ENCODE measurements around the gene CNKSR3.

Gene CNKSR3

DNA sequence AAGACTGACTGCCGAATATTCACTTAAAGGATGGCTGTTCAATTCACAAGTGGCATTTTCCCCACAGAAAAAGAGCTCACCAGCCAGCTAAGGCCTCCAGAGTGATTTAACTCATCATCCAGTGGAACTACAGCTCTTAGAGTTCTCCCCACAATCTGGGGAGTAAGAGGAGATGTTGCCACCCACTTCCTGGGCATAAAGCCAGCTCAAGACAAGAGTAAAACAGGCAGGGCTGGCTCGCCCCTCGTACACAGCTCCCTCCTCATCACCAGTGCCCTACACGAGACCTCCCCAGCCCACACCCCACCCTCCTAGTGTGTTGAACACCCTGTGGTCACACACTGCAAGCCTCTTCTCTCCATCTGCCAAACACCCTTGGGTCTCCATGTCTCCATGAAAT, 106.7 kb downstream of the CNKSR3 start:
- no peak for DNase-seq (ENCODE audit: low read depth)
- no peak for TF ChIP-seq CTCF (IDR thresholded peaks at IDR 0.05; ENCODE audit: control insufficient read depth, extremely low read depth, insufficient read depth)
- no peak overlapping the region for H3K4me3 ChIP-seq (ENCODE audit: low read depth, low read length)

- TF ChIP-seq CTCF (IDR thresholded peaks at IDR 0.05; ENCODE audit: control insufficient read depth, extremely low read depth, insufficient read depth): no peak
These were observed 108.3 kb downstream of the CNKSR3 start for GRCh38 chr6:154402081-154402780.

DNA sequence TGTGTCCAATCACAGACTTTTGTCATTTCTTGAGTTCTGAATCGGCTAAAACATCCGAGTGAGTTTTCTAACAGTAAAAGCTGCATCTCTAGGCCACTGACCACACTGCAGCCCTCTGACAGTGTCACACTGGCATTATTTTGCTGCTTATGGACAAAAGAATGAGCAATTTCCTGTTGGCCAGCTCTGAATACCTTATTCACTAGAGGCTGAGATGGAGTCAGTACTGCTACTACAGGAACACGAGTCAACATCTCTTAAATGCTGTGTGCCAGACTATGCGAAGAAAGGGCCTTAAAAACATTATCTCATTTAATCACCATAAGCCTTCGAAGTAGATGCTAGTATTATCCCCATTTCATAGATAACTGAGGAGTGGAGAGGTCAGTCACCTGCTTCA, 111.4 kb downstream of the CNKSR3 start:
- DNase-seq (ENCODE audit: low read depth): no peak
- TF ChIP-seq CTCF (IDR thresholded peaks at IDR 0.05; ENCODE audit: control insufficient read depth, extremely low read depth, insufficient read depth): no peak
- no peak overlapping the region for H3K4me3 ChIP-seq (ENCODE audit: low read depth, low read length)

More at GRCh38 chr6:154402081-154402780, 108.3 kb downstream of the CNKSR3 start:
- no peak for DNase-seq (ENCODE audit: low read depth)
- no peak overlapping the region for H3K4me3 ChIP-seq (ENCODE audit: low read depth, low read length)

GRCh38 chr6:154397491-154398195, 112.8 kb downstream of the CNKSR3 start:
- no peak for TF ChIP-seq CTCF (IDR thresholded peaks at IDR 0.05; ENCODE audit: control insufficient read depth, extremely low read depth, insufficient read depth)
- DNase-seq (ENCODE audit: low read depth): no peak
- no peak overlapping the region for H3K4me3 ChIP-seq (ENCODE audit: low read depth, low read length)

GRCh38 chr6:154395878-154396277, 114.6 kb downstream of the CNKSR3 start:
- H3K4me3 ChIP-seq (ENCODE audit: low read depth, low read length): no peak overlapping the region
- TF ChIP-seq CTCF (IDR thresholded peaks at IDR 0.05; ENCODE audit: control insufficient read depth, extremely low read depth, insufficient read depth): no peak
- DNase-seq (ENCODE audit: low read depth): no peak

DNA sequence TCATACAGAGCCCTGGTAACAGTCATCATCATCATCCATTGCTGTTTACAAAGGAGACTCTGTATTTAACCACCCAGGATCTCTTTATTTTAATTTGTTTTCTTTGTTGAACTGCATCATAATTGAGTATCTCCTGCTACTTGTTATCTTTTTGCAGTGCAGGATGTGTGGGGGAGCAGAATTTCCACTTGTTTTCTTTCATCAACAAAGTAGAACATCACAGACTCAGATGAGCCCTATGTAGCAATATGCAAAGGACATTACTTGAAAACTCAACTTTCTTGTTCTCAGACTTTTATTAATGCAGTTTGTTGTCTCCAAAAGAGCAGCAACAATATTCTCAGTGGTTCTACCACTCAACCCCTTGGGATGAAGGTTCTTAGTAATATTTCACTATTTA, 115.2 kb downstream of the CNKSR3 start:
- no peak for TF ChIP-seq CTCF (IDR thresholded peaks at IDR 0.05; ENCODE audit: control insufficient read depth, extremely low read depth, insufficient read depth)
- H3K4me3 ChIP-seq (ENCODE audit: low read depth, low read length): no peak overlapping the region
- DNase-seq (ENCODE audit: low read depth): no peak

Data from LNCaP clone FGC (cell line).